H1 (cell line): ENCODE results near the gene THEMIS. TPM values are rescaled to one million over a fixed set of nuclear protein-coding genes. Genes with fewer than 3 reads are reported as not detected.

Source experiments
- CTCF ChIA-PET: fragments of 300-600 bp; sonication (Branson Sonifier 250); formaldehyde crosslinking; loops from one replicate; lab custom pipeline; 2021; ENCODE audit not compliant: partially characterized antibody; lab: Charles Lee
- POLR2A ChIA-PET: fragments of 300-600 bp; sonication (Branson Sonifier 250); formaldehyde crosslinking; loops from one replicate; lab custom pipeline; 2021; ENCODE audit warnings: inconsistent platforms; ENCODE audit not compliant: partially characterized antibody; lab: Charles Lee
- DNase-seq, 2 experiments: peaks; one replicate each; pipeline versions ENCODE4 v3.0.0 to v3.0.0-alpha.2; 2010 to 2022; ENCODE audit warnings: low spot score in 2 of 2, low read depth in 1 of 2, mixed read lengths in 1 of 2
- FAIRE-seq: peaks from 2 replicates; lab custom pipeline; 2011; peaks lifted over from hg19 to GRCh38; lab: Jason Lieb, UNC
- H2AFZ ChIP-seq: 2 replicates; pipeline ENCODE4 v1.8.1; 2012; ENCODE audit warnings: low read length, inconsistent platforms
- H2AK5ac ChIP-seq: 2 replicates; pipeline ENCODE4 v1.6.1; 2013; ENCODE audit warnings: low read depth, low read length
- H2BK120ac ChIP-seq: replicated peaks from 2 replicates; pipeline ENCODE3; 2013; ENCODE audit warnings: low read depth, low read length, inconsistent platforms
- H2BK12ac ChIP-seq: 2 replicates; pipeline ENCODE4 v1.6.1; 2013; ENCODE audit warnings: low read depth, low read length
- H2BK15ac ChIP-seq: 2 replicates; pipeline ENCODE4 v1.6.1; 2013; ENCODE audit warnings: low read length
- H2BK20ac ChIP-seq: 2 replicates; pipeline ENCODE4 v1.6.1; 2013; ENCODE audit warnings: low read length
- H2BK5ac ChIP-seq: 2 replicates; pipeline ENCODE4 v1.6.1; 2013; ENCODE audit warnings: low read depth, low read length
- H3K14ac ChIP-seq: 2 replicates; pipeline ENCODE4 v1.6.1; 2013; ENCODE audit warnings: inconsistent platforms; ENCODE audit not compliant: insufficient read length
- H3K18ac ChIP-seq: 2 replicates; pipeline ENCODE4 v1.6.1; 2013; ENCODE audit warnings: low read length; ENCODE audit errors: extremely low read depth
- H3K23ac ChIP-seq: 2 replicates; pipeline ENCODE4 v1.6.1; 2013; ENCODE audit warnings: inconsistent platforms; ENCODE audit not compliant: insufficient read length
- H3K23me2 ChIP-seq: 2 replicates; pipeline ENCODE4 v1.6.1; 2013; ENCODE audit warnings: low read depth, low read length
- H3K27ac ChIP-seq: 2 replicates; pipeline ENCODE4 v1.6.1; 2011; ENCODE audit warnings: low read depth, low read length, inconsistent platforms
- H3K27me3 ChIP-seq, 4 experiments: replicated peaks in 1 of 4; 1 replicate in 1 of 4; 2 replicates in 3 of 4; pipeline versions ENCODE4 v1.6.1 to v1.8.1; 2011 to 2013; ENCODE audit warnings: low read length in 3 of 4, mild to moderate bottlenecking in 3 of 4, inconsistent platforms in 2 of 4, mixed read lengths in 2 of 4, moderate library complexity in 1 of 4; ENCODE audit not compliant: control insufficient read depth in 3 of 4, insufficient read depth in 3 of 4; ENCODE audit errors: extremely low read depth in 1 of 4
- H3K36me3 ChIP-seq, 4 experiments: 2 replicates each; pipeline versions ENCODE4 v1.6.1 to v1.8.1; 2011 to 2013; ENCODE audit warnings: mild to moderate bottlenecking in 4 of 4, low read length in 3 of 4, moderate library complexity in 2 of 4, control low read depth in 1 of 4, inconsistent platforms in 1 of 4; ENCODE audit not compliant: insufficient read depth in 4 of 4, control insufficient read depth in 2 of 4
- H3K4ac ChIP-seq: replicated peaks from 2 replicates; pipeline ENCODE3; 2013; ENCODE audit warnings: low read length, low read depth, mixed read lengths, inconsistent platforms; ENCODE audit not compliant: insufficient read length
- H3K4me1 ChIP-seq, 4 experiments: replicated peaks in 1 of 4; 1 replicate in 1 of 4; 2 replicates in 3 of 4; pipeline versions ENCODE4 v1.6.1 to v1.8.1; 2011 to 2013; ENCODE audit warnings: low read length in 3 of 4, inconsistent platforms in 2 of 4, mixed read lengths in 1 of 4; ENCODE audit not compliant: insufficient read depth in 4 of 4, control insufficient read depth in 3 of 4
- H3K4me2 ChIP-seq, 2 experiments: 2 replicates each; pipeline versions ENCODE4 v1.6.1 to v1.8.1; 2011 to 2013; ENCODE audit warnings: low read depth in 2 of 2, low read length in 2 of 2, control low read depth in 1 of 2, inconsistent platforms in 1 of 2, mild to moderate bottlenecking in 1 of 2; ENCODE audit not compliant: insufficient read depth in 1 of 2
- H3K4me3 ChIP-seq, 4 experiments: fragments of 200-600, 300-600 bp in 1 of 4; sonication (generic), shearing (Covaris generic), sonication (Bioruptor Twin) in 1 of 4; 2 replicates each; pipeline versions ENCODE4 v1.5.1 to v1.8.1; 2011 to 2016; ENCODE audit warnings: low read length in 4 of 4, low read depth in 3 of 4, control low read depth in 2 of 4, inconsistent platforms in 2 of 4, mild to moderate bottlenecking in 2 of 4, mixed read lengths in 1 of 4, moderate library complexity in 1 of 4; ENCODE audit not compliant: insufficient read depth in 2 of 4; ENCODE audit errors: extremely low read depth in 1 of 4
- H3K56ac ChIP-seq: replicated peaks from 2 replicates; pipeline ENCODE3; 2013; ENCODE audit warnings: low read depth, mild to moderate bottlenecking, mixed read lengths, low read length, inconsistent platforms; ENCODE audit not compliant: insufficient read length
- H3K79me1 ChIP-seq: 2 replicates; pipeline ENCODE4 v1.6.1; 2013; ENCODE audit warnings: low read depth, low read length, control low read depth
- H3K79me2 ChIP-seq, 2 experiments: 2 replicates each; pipeline versions ENCODE4 v1.6.1 to v1.8.1; 2012 to 2013; ENCODE audit warnings: low read length in 2 of 2, mild to moderate bottlenecking in 2 of 2, inconsistent platforms in 1 of 2; ENCODE audit not compliant: insufficient read depth in 2 of 2, control insufficient read depth in 1 of 2
- H3K9ac ChIP-seq, 4 experiments: replicated peaks in 1 of 4; 1 replicate in 1 of 4; 2 replicates in 3 of 4; pipeline versions ENCODE4 v1.6.1 to v1.8.1; 2011 to 2013; ENCODE audit warnings: low read depth in 3 of 4, low read length in 3 of 4, control low read depth in 2 of 4, mild to moderate bottlenecking in 2 of 4, moderate library complexity in 2 of 4, inconsistent platforms in 1 of 4; ENCODE audit errors: extremely low read depth in 1 of 4
- H3K9me3 ChIP-seq, 2 experiments: 2 replicates each; pipeline versions ENCODE4 v1.6.1 to v1.8.1; 2012 to 2013; ENCODE audit warnings: mild to moderate bottlenecking in 2 of 2, moderate library complexity in 2 of 2, control low read depth in 1 of 2, inconsistent platforms in 1 of 2, low read depth in 1 of 2, low read length in 1 of 2, mixed read lengths in 1 of 2; ENCODE audit not compliant: insufficient read depth in 2 of 2
- H4K20me1 ChIP-seq, 2 experiments: replicated peaks in 1 of 2; 2 replicates each; pipeline versions ENCODE3 to v1.8.1; 2011 to 2013; ENCODE audit warnings: inconsistent platforms in 2 of 2, low read length in 2 of 2, mild to moderate bottlenecking in 1 of 2; ENCODE audit not compliant: insufficient read depth in 2 of 2, control insufficient read depth in 1 of 2
- H4K5ac ChIP-seq: 2 replicates; pipeline ENCODE4 v1.6.1; 2013; ENCODE audit warnings: low read length, low read depth, mixed read lengths, inconsistent platforms; ENCODE audit not compliant: insufficient read length
- H4K8ac ChIP-seq: 2 replicates; pipeline ENCODE4 v1.8.0; 2013; ENCODE audit warnings: mild to moderate bottlenecking, moderate library complexity, low read length, inconsistent platforms; ENCODE audit not compliant: insufficient read depth; ENCODE audit errors: extremely low read depth
- H4K91ac ChIP-seq: replicated peaks from 2 replicates; pipeline ENCODE3; 2013; ENCODE audit warnings: low read length, mixed read lengths, inconsistent platforms; ENCODE audit not compliant: insufficient read length
- CBX8 ChIP-seq: fragments of 300-800, 300-1000 bp; sonication (generic); IDR thresholded peaks from 2 replicates; pipeline ENCODE4 v1.7.1; 2016; ENCODE audit warnings: low read depth, low read length, borderline replicate concordance
- CHD1 ChIP-seq: IDR thresholded peaks from 2 replicates; pipeline ENCODE4 v1.6.1; 2012; ENCODE audit warnings: low read depth, low read length, improper control_type of control experiment
- CHD2 ChIP-seq: IDR thresholded peaks from 2 replicates; pipeline ENCODE4 v1.6.1; 2012; ENCODE audit warnings: low read length, improper control_type of control experiment
- KDM1A ChIP-seq: fragments of 200-600, 300-600 bp; sonication (generic); IDR thresholded peaks from 2 replicates; pipeline ENCODE4 v1.7.1; 2016; ENCODE audit warnings: mild to moderate bottlenecking, low read length, borderline replicate concordance
- KDM5A ChIP-seq: fragments of 200-600 bp; IDR thresholded peaks from 2 replicates; pipeline ENCODE4 v1.7.1; 2012; ENCODE audit warnings: mild to moderate bottlenecking, low read length, inconsistent platforms, mixed read lengths
- PHF8 ChIP-seq: fragments of 200-600 bp; sonication (generic); conservative IDR thresholded peaks from 2 replicates; pipeline ENCODE4 v1.7.1; 2012; ENCODE audit warnings: low read depth, mild to moderate bottlenecking, inconsistent platforms, low read length, moderate library complexity
- POLR2A ChIP-seq, 2 experiments: IDR thresholded peaks; 1 replicate in 1 of 2; 2 replicates in 1 of 2; pipeline ENCODE4 v1.6.1; 2011; ENCODE audit warnings: low read depth in 2 of 2, low read length in 2 of 2, mild to moderate bottlenecking in 2 of 2; ENCODE audit errors: control extremely low read depth in 1 of 2
- POLR2AphosphoS5 ChIP-seq: IDR thresholded peaks from 2 replicates; pipeline ENCODE4 v1.6.1; 2011; ENCODE audit warnings: low read depth, low read length
- RFX5 ChIP-seq: IDR thresholded peaks from 2 replicates; pipeline ENCODE4 v1.6.1; 2011; ENCODE audit warnings: low read depth, low read length, improper control_type of control experiment, borderline replicate concordance
- RXRA ChIP-seq: IDR thresholded peaks from 2 replicates; pipeline ENCODE4 v1.6.1; 2011; ENCODE audit warnings: low read depth, mild to moderate bottlenecking, low read length, moderate library complexity; ENCODE audit not compliant: insufficient read depth
- SIN3A ChIP-seq, 2 experiments: IDR thresholded peaks in 1 of 2; conservative IDR thresholded peaks in 1 of 2; 2 replicates each; pipeline ENCODE4 v1.6.1; 2011 to 2012; ENCODE audit warnings: low read length in 2 of 2, improper control_type of control experiment in 1 of 2, low read depth in 1 of 2, mild to moderate bottlenecking in 1 of 2
- SIX5 ChIP-seq: IDR thresholded peaks from 2 replicates; pipeline ENCODE4 v1.6.1; 2011; ENCODE audit warnings: mild to moderate bottlenecking, low read depth, low read length
- SP1 ChIP-seq: IDR thresholded peaks from 2 replicates; pipeline ENCODE4 v1.6.1; 2011; ENCODE audit warnings: low read depth, low read length
- SP2 ChIP-seq: IDR thresholded peaks from 2 replicates; pipeline ENCODE4 v1.6.1; 2012; ENCODE audit warnings: mild to moderate bottlenecking, low read length, inconsistent platforms
- ZNF274 ChIP-seq: IDR thresholded peaks from 2 replicates; pipeline ENCODE4 v1.7.0; 2012; ENCODE audit warnings: low read length, borderline replicate concordance; ENCODE audit errors: extremely low read depth
- WGBS, 2 experiments: shearing (Covaris generic) in 1 of 2; methylation state at CpG; one replicate each; pipeline versions ENCODE4 v1.1.6 to v1.1.7; 2013 to 2015; ENCODE audit warnings: low lambda C conversion rate in 2 of 2, mixed read lengths in 2 of 2, inconsistent platforms in 1 of 2, low coverage in 1 of 2, missing lambda C conversion rate in 1 of 2; ENCODE audit not compliant: insufficient replicate concordance in 2 of 2, insufficient coverage in 1 of 2, insufficient read length in 1 of 2; ENCODE audit errors: extremely low coverage in 1 of 2, missing lambda C conversion rate in 1 of 2; 5-methylcytosine and 5-hydroxymethylcytosine counted together
- polyA plus RNA-seq, 7 experiments: library from polyadenylated mRNA; depleted of rRNA in 3 of 7; stranded (reverse) in 5 of 7; unstranded in 2 of 7; fragments of >200 nt in 5 of 7; fragments of 200-250 nt in 2 of 7; gene quantifications; 1 replicate in 5 of 7; 2 replicates in 1 of 7; 4 replicates in 1 of 7; pipeline versions ENCODE4 v1.2.1 to v1.2.3, GENCODE V29; 2011 to 2013; ENCODE audit warnings: missing spikeins in 2 of 7, mixed read lengths in 2 of 7
- total RNA-seq: library from RNA; stranded (reverse); fragmentation: NEBNext Ultra II Directional; extraction: Animal tissue kit (Norgen Biotek cat#: 25700); gene quantifications from 2 replicates; pipeline ENCODE4 v1.2.1, GENCODE V29; 2021
- TF ChIP-seq, protein P1 (sequence below): IDR thresholded peaks from 2 replicates; pipeline ENCODE4 v1.6.1; 2011; ENCODE audit warnings: low read depth, mild to moderate bottlenecking, low read length; ENCODE audit not compliant: insufficient read depth

THEMIS gene
- total and polyA plus RNA-seq, 2 of the 8 experiments (the other 6 are each of a cell fraction or from before 2014, with no cell fraction given), result not detected

DNA sequence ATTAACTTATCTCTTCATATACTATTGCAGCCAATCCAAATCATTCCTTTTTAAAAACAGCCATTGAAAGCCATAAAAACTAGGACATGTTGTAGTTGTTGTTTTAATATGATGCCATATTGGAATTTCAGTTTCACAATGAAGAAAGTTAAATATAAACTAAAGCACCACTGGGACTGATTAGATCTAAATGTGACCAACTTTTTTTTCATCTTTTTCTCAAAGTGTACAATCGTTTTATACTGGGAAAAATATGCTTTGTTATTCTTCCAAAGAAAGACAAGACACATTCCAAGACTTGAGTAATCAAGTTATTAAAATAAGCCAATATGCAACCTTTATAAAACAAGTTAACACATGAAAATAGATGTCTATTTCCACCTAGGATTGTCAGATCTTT is 68.5 kb downstream of the THEMIS start:
- Histone ChIP-seq H4K91ac (no peak overlapping the region), H2BK15ac (no peak overlapping the region), H3K27me3 (peaks cover 0 to 3% (median 0%) of the 10 kb centered on the region in 4 experiments; a peak in 1 of 7 replicates), H3K23me2 (no peaks in the 10 kb centered on the region), H3K18ac (no peak overlapping the region), H3K4ac (no peak overlapping the region), H4K5ac (no peak overlapping the region), H3K4me1 (no peaks in the 10 kb centered on the region), H3K9me3 (no peaks in the 10 kb centered on the region), H3K27ac (no peak overlapping the region), H2AK5ac (no peak overlapping the region), H2BK5ac (no peak overlapping the region), H4K20me1 (no peaks in the 10 kb centered on the region), H3K56ac (no peak overlapping the region), H2BK12ac (no peak overlapping the region), H2BK120ac (no peak overlapping the region), H3K4me2 (no peak overlapping the region), H3K9ac (no peak overlapping the region), H3K36me3 (no peaks in the 10 kb centered on the region), H3K79me1 (no peaks in the 10 kb centered on the region), H4K8ac (no peak overlapping the region), H3K14ac (no peak overlapping the region), H2BK20ac (no peak overlapping the region), H3K79me2 (no peaks in the 10 kb centered on the region), H3K23ac (no peak overlapping the region), H2AFZ (no peak overlapping the region), H3K4me3 (no peak overlapping the region)
- ChIA-PET POLR2A (no interaction called here), CTCF (no interaction called here)
- 89% methylated on average over 1 of the region's 1 CpG; no CpG with 5 or more reads in 1 of the 2 experiments for WGBS, 2 experiments
- FAIRE-seq, result no peak
- DNase-seq, result no peak
- TF ChIP-seq, protein P1, sequence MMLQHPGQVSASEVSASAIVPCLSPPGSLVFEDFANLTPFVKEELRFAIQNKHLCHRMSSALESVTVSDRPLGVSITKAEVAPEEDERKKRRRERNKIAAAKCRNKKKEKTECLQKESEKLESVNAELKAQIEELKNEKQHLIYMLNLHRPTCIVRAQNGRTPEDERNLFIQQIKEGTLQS, result no peak
- TF ChIP-seq CHD1, result no peak
- no peak for TF ChIP-seq RXRA
- no peak for TF ChIP-seq KDM5A
- no peak for TF ChIP-seq CHD2
- no peak for TF ChIP-seq POLR2AphosphoS5
- no peak for TF ChIP-seq SP1
- no peak for TF ChIP-seq SIN3A (conservative IDR thresholded peaks at IDR 0.05 in 1 of 2, IDR thresholded peaks at IDR 0.05 in 1 of 2; ENCODE audit: low read depth in 1 of 2, low read length in 2 of 2)
- TF ChIP-seq RFX5, result no peak
- TF ChIP-seq POLR2A (IDR thresholded peaks at IDR 0.05; ENCODE audit: control extremely low read depth in 1 of 2, low read depth in 2 of 2, low read length in 2 of 2), result no peak
- TF ChIP-seq SP2, result no peak
- no peak for TF ChIP-seq PHF8
- no peak for TF ChIP-seq ZNF274
- no peak for TF ChIP-seq KDM1A
- no peak for TF ChIP-seq CBX8
- no peak for TF ChIP-seq SIX5
